H9 (cell line): ENCODE results near the gene GMPR. TPM values are rescaled to one million over a fixed set of nuclear protein-coding genes. Genes with fewer than 3 reads are reported as not detected.

Source experiments
- DNase-seq: peaks from one replicate; pipeline ENCODE4 v3.0.0-alpha.2; 2017
- H2AFZ ChIP-seq: one replicate; pipeline ENCODE4 v1.6.1; 2013; ENCODE audit warnings: mild to moderate bottlenecking, low read length, control low read depth, moderate library complexity
- H2AK5ac ChIP-seq: 2 replicates; pipeline ENCODE4 v1.6.1; 2013; ENCODE audit warnings: low read length, control low read depth, mixed read lengths; ENCODE audit not compliant: insufficient read length
- H2BK120ac ChIP-seq: one replicate; pipeline ENCODE4 v1.6.1; 2013; ENCODE audit warnings: low read depth, mild to moderate bottlenecking, low read length, control low read depth, inconsistent platforms; ENCODE audit not compliant: poor library complexity, severe bottlenecking
- H2BK12ac ChIP-seq: 2 replicates; pipeline ENCODE4 v1.6.1; 2013; ENCODE audit warnings: low read length, control low read depth, mixed read lengths, low read depth; ENCODE audit not compliant: insufficient read length
- H2BK15ac ChIP-seq: 2 replicates; pipeline ENCODE4 v1.6.1; 2013; ENCODE audit warnings: low read depth, low read length, control low read depth
- H2BK20ac ChIP-seq: one replicate; pipeline ENCODE4 v1.6.1; 2013; ENCODE audit warnings: low read depth, mild to moderate bottlenecking, low read length, control low read depth, inconsistent platforms; ENCODE audit not compliant: poor library complexity, severe bottlenecking
- H2BK5ac ChIP-seq: 2 replicates; pipeline ENCODE4 v1.6.1; 2013; ENCODE audit warnings: low read length, control low read depth, mixed read lengths; ENCODE audit not compliant: insufficient read length
- H3K14ac ChIP-seq: 2 replicates; pipeline ENCODE4 v1.6.1; 2013; ENCODE audit warnings: low read length, control low read depth; ENCODE audit not compliant: insufficient read depth
- H3K18ac ChIP-seq: 2 replicates; pipeline ENCODE4 v1.6.1; 2013; ENCODE audit warnings: low read depth, mild to moderate bottlenecking, mixed read lengths, low read length, control low read depth; ENCODE audit not compliant: insufficient read length
- H3K23ac ChIP-seq: 2 replicates; pipeline ENCODE4 v1.6.1; 2013; ENCODE audit warnings: low read length, control low read depth, mixed read lengths, low read depth; ENCODE audit not compliant: insufficient read length
- H3K23me2 ChIP-seq: 2 replicates; pipeline ENCODE4 v1.6.1; 2013; ENCODE audit warnings: low read depth, mild to moderate bottlenecking, mixed read lengths, low read length, control low read depth; ENCODE audit not compliant: insufficient read length, poor library complexity, severe bottlenecking
- H3K27ac ChIP-seq: 2 replicates; pipeline ENCODE4 v1.5.1; 2013; ENCODE audit warnings: low read length, control low read depth, mixed read lengths, low read depth; ENCODE audit not compliant: insufficient read length
- H3K27me3 ChIP-seq: 2 replicates; pipeline ENCODE4 v1.6.1; 2013; ENCODE audit warnings: low read length, control low read depth, inconsistent platforms; ENCODE audit not compliant: insufficient read depth
- H3K4ac ChIP-seq: 2 replicates; pipeline ENCODE4 v1.6.1; 2013; ENCODE audit warnings: low read depth, mild to moderate bottlenecking, control low read depth, inconsistent platforms, low read length, moderate library complexity
- H3K4me1 ChIP-seq: 2 replicates; pipeline ENCODE4 v1.6.1; 2013; ENCODE audit warnings: low read length, control low read depth, inconsistent platforms; ENCODE audit not compliant: insufficient read depth
- H3K4me2 ChIP-seq: 2 replicates; pipeline ENCODE4 v1.6.1; 2013; ENCODE audit warnings: low read length, control low read depth, mixed read lengths; ENCODE audit not compliant: insufficient read length, insufficient read depth
- H3K56ac ChIP-seq: 2 replicates; pipeline ENCODE4 v1.6.1; 2013; ENCODE audit warnings: low read depth, mild to moderate bottlenecking, mixed read lengths, low read length, control low read depth; ENCODE audit not compliant: insufficient read length
- H3K79me1 ChIP-seq: 2 replicates; pipeline ENCODE4 v1.6.1; 2013; ENCODE audit warnings: low read depth, mild to moderate bottlenecking, moderate library complexity, low read length, control low read depth, inconsistent platforms; ENCODE audit not compliant: insufficient read depth, poor library complexity, severe bottlenecking
- H3K79me2 ChIP-seq: 2 replicates; pipeline ENCODE4 v1.6.1; 2013; ENCODE audit warnings: low read length, control low read depth, inconsistent platforms; ENCODE audit not compliant: insufficient read depth
- H3K9ac ChIP-seq: 2 replicates; pipeline ENCODE4 v1.6.1; 2013; ENCODE audit warnings: low read length, control low read depth, mixed read lengths; ENCODE audit not compliant: insufficient read length; ENCODE audit errors: extremely low read depth
- H3K9me3 ChIP-seq: one replicate; pipeline ENCODE4 v1.6.1; 2013; ENCODE audit warnings: low read depth, low read length, inconsistent platforms; ENCODE audit not compliant: control insufficient read depth
- H3T11ph ChIP-seq: one replicate; pipeline ENCODE4 v1.6.1; 2013; ENCODE audit warnings: mild to moderate bottlenecking, low read length, control low read depth, inconsistent platforms
- H4K20me1 ChIP-seq: one replicate; pipeline ENCODE4 v1.6.1; 2013; ENCODE audit not compliant: control insufficient read depth, insufficient read length, insufficient read depth
- H4K5ac ChIP-seq: 2 replicates; pipeline ENCODE4 v1.6.1; 2013; ENCODE audit warnings: low read depth, mild to moderate bottlenecking, mixed read lengths, low read length, control low read depth; ENCODE audit not compliant: insufficient read length
- H4K8ac ChIP-seq: replicated peaks from 2 replicates; pipeline ENCODE4 v1.6.1; 2013; ENCODE audit warnings: low read length, control low read depth, mixed read lengths, low read depth; ENCODE audit not compliant: insufficient read length
- H4K91ac ChIP-seq: 2 replicates; pipeline ENCODE4 v1.6.1; 2013; ENCODE audit warnings: low read depth, mild to moderate bottlenecking, moderate library complexity, mixed read lengths, low read length, control low read depth; ENCODE audit not compliant: insufficient read length
- H3K27ac Mint-ChIP-seq, 3 experiments: 2 replicates in 2 of 3; 3 replicates in 1 of 3; pipeline ENCODE4 v1.8.0; 2020 to 2021; ENCODE audit warnings: mixed read lengths in 3 of 3, mild to moderate bottlenecking in 1 of 3, moderate library complexity in 1 of 3
- H3K27me3 Mint-ChIP-seq: 2 replicates; pipeline ENCODE4 v1.8.0; 2021; ENCODE audit warnings: low read depth, mild to moderate bottlenecking, moderate library complexity, mixed read lengths
- H3K36me3 Mint-ChIP-seq, 3 experiments: 2 replicates in 2 of 3; 3 replicates in 1 of 3; pipeline ENCODE4 v1.8.0; 2020 to 2021; ENCODE audit warnings: low read depth in 3 of 3, mixed read lengths in 3 of 3; ENCODE audit not compliant: insufficient read depth in 1 of 3
- H3K4me1 Mint-ChIP-seq, 2 experiments: 2 replicates each; pipeline ENCODE4 v1.8.0; 2020; ENCODE audit warnings: mixed read lengths in 2 of 2
- H3K4me3 Mint-ChIP-seq, 2 experiments: 2 replicates in 1 of 2; 3 replicates in 1 of 2; pipeline ENCODE4 v1.8.0; 2020 to 2021; ENCODE audit warnings: mild to moderate bottlenecking in 2 of 2, mixed read lengths in 2 of 2, moderate library complexity in 1 of 2
- H3K9me3 Mint-ChIP-seq, 2 experiments: 2 replicates in 1 of 2; 3 replicates in 1 of 2; pipeline ENCODE4 v1.8.0; 2020; ENCODE audit warnings: mild to moderate bottlenecking in 2 of 2, mixed read lengths in 2 of 2, moderate library complexity in 1 of 2
- WGBS: extraction: QIAGEN DNeasy Blood & Tissue Kit; methylation state at CpG from one replicate; pipeline ENCODE4 v1.1.7; 2013; ENCODE audit warnings: missing lambda C conversion rate, low lambda C conversion rate, mixed read lengths; ENCODE audit not compliant: insufficient read length; ENCODE audit errors: extremely low coverage; 5-methylcytosine and 5-hydroxymethylcytosine counted together
- total RNA-seq: library from RNA; stranded (reverse); gene quantifications from 2 replicates; pipeline ENCODE4 v1.2.1, GENCODE V29; 2021
- TF ChIP-seq, protein P1 (sequence below): fragments of 200-600 bp; sonication (generic); conservative IDR thresholded peaks from 3 replicates; pipeline ENCODE4 v1.8.0; 2021; ENCODE audit warnings: antibody characterized with exemption, mild to moderate bottlenecking

Gene GMPR
- total RNA-seq, 1 experiment from 2014 or later = 0.70 TPM

DNA sequence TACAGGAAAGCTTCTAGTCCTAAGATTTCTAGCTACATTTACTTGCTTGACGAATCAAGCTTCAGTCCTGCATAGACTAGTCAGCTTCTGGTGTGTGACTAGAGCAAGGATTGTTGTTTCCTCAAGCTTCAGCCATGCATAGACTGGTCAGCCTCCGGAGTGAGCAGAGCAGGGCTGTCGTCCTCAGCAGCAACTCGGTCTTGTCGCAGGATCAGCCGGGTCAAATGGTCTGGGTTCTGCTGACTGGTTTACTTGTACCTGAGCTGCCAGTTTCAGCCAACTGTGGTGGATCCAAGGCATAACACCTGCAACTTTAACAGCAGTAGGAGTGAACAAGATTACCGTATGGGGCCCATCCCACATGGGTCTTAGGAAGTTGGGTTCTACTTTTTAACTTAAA, 10.8 kb upstream of the GMPR start:
- Histone ChIP-seq H2BK120ac (no peak overlapping the region), H3K27ac (no peak overlapping the region), H3K27me3 (no peaks in the 10 kb centered on the region), H3K9ac (no peak overlapping the region), H3K4ac (no peak overlapping the region), H4K20me1 (no peaks in the 10 kb centered on the region), H3K9me3 (no peaks in the 10 kb centered on the region), H2AFZ (no peak overlapping the region), H2BK12ac (no peak overlapping the region), H3K79me1 (no peaks in the 10 kb centered on the region), H3K14ac (no peak overlapping the region), H2BK15ac (no peak overlapping the region), H2AK5ac (no peak overlapping the region), H2BK5ac (no peak overlapping the region), H3K18ac (no peak overlapping the region), H2BK20ac (no peak overlapping the region), H3K4me1 (no peaks in the 10 kb centered on the region), H3T11ph (no peak overlapping the region), H3K56ac (no peak overlapping the region), H3K4me2 (no peak overlapping the region), H4K5ac (no peak overlapping the region), H3K79me2 (no peaks in the 10 kb centered on the region), H3K23ac (no peak overlapping the region), H4K91ac (no peak overlapping the region), H4K8ac (no peak overlapping the region), H3K23me2 (no peaks in the 10 kb centered on the region)
- TF ChIP-seq, protein P1, sequence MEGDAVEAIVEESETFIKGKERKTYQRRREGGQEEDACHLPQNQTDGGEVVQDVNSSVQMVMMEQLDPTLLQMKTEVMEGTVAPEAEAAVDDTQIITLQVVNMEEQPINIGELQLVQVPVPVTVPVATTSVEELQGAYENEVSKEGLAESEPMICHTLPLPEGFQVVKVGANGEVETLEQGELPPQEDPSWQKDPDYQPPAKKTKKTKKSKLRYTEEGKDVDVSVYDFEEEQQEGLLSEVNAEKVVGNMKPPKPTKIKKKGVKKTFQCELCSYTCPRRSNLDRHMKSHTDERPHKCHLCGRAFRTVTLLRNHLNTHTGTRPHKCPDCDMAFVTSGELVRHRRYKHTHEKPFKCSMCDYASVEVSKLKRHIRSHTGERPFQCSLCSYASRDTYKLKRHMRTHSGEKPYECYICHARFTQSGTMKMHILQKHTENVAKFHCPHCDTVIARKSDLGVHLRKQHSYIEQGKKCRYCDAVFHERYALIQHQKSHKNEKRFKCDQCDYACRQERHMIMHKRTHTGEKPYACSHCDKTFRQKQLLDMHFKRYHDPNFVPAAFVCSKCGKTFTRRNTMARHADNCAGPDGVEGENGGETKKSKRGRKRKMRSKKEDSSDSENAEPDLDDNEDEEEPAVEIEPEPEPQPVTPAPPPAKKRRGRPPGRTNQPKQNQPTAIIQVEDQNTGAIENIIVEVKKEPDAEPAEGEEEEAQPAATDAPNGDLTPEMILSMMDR = no peak
- no peak overlapping the region for H3K27ac Mint-ChIP-seq
- H3K36me3 Mint-ChIP-seq = no peaks in the 10 kb centered on the region; a peak in 1 of 7 replicates
- no CpG with 5 or more reads among the region's 7 CpGs for WGBS
- H3K4me3 Mint-ChIP-seq = no peak overlapping the region
- H3K4me1 Mint-ChIP-seq = peaks cover 0 to 11% of the 10 kb centered on the region in 2 experiments; a peak in 2 of 4 replicates
- peaks cover 7% of the 10 kb centered on the region for H3K27me3 Mint-ChIP-seq
- H3K9me3 Mint-ChIP-seq = peaks cover 0 to 2% of the 10 kb centered on the region in 2 experiments; a peak in 1 of 5 replicates
- DNase-seq = no peak
